H1 (cell line): Measurements from ENCODE around the gene GIMAP7. TPM values are rescaled to one million over a fixed set of nuclear protein-coding genes. Genes with fewer than 3 reads are reported as not detected.

ENCODE experiments used
- CHD7 ChIP-seq: fragments of 300-600 bp; sonication (generic); IDR thresholded peaks from 2 replicates; pipeline ENCODE4 v1.7.1; 2012; ENCODE audit warnings: low read length, moderate library complexity, mild to moderate bottlenecking, inconsistent platforms; ENCODE audit not compliant: insufficient replicate concordance
- polyA plus RNA-seq, 7 experiments: library from polyadenylated mRNA; depleted of rRNA in 3 of 7; stranded (reverse) in 5 of 7; unstranded in 2 of 7; fragments of >200 nt in 5 of 7; fragments of 200-250 nt in 2 of 7; gene quantifications; 1 replicate in 5 of 7; 2 replicates in 1 of 7; 4 replicates in 1 of 7; pipeline versions ENCODE4 v1.2.1 to v1.2.3, GENCODE V29; 2011 to 2013; ENCODE audit warnings: missing spikeins in 2 of 7, mixed read lengths in 2 of 7
- total RNA-seq: library from RNA; stranded (reverse); fragmentation: NEBNext Ultra II Directional; extraction: Animal tissue kit (Norgen Biotek cat#: 25700); gene quantifications from 2 replicates; pipeline ENCODE4 v1.2.1, GENCODE V29; 2021

The GIMAP7 gene
- total and polyA plus RNA-seq, 2 of the 8 experiments (the other 6 are each of a cell fraction or from before 2014, with no cell fraction given) = not detected

GRCh38 chr7:150479023-150479716 is 35.5 kb upstream of the GIMAP7 start (continued):
- no peak for TF ChIP-seq CHD7
